ENCODE data around the gene CTDP1.
A peak's percentile ranks its signal among the peaks of the same experiment; 100 is the strongest.
"Not testable (repeated sequence)": the region's sequence is repeated elsewhere in the genome, so short reads cannot be mapped to it uniquely, and the experiment has no call there.

CTDP1 gene

GRCh38 chr18:79690071-79690470, 10.5 kb downstream of the CTDP1 start:
- 98% methylated on average over 6 of the region's 6 CpGs for WGBS (ENCODE audit: insufficient coverage)
- ChIA-PET CTCF (interaction anchor here (1.5 kb wide), 1 partner anchor 10 kb away, joined by 5 read pairs; no protein-coding TSS in a partner anchor), POLR2A (no interaction called here)
- no peak overlapping the region for H3K4me3 ChIP-seq (ENCODE audit: control insufficient read depth in 1 of 7, extremely low read depth in 1 of 7, insufficient read depth in 4 of 7, low read depth in 2 of 7, low read length in 6 of 7)
- no peaks in the 10 kb centered on the region for H3K27me3 ChIP-seq (replicated peaks in 2 of 5; ENCODE audit: control insufficient read depth in 4 of 5, insufficient read depth in 5 of 5, low read length in 4 of 5)
- H3K4me1 ChIP-seq (ENCODE audit: control extremely low read depth in 1 of 4, control insufficient read depth in 4 of 4, insufficient read depth in 4 of 4, low read length in 3 of 4) = peaks cover 0 to 2% (median 0%) of the 10 kb centered on the region in 4 experiments
- peaks cover 0 to 2% (median under 1%) of the 10 kb centered on the region in 4 experiments for H3K36me3 ChIP-seq (ENCODE audit: control insufficient read depth in 4 of 4, insufficient read depth in 4 of 4, low read length in 3 of 4)
- H3K27ac ChIP-seq (ENCODE audit: insufficient read depth in 1 of 2, low read depth in 1 of 2, low read length in 2 of 2, poor library complexity in 1 of 2, severe bottlenecking in 2 of 2) = no peak overlapping the region
- H3K9me3 ChIP-seq (ENCODE audit: control extremely low read depth in 1 of 5, control insufficient read depth in 4 of 5, insufficient read depth in 2 of 5, low read depth in 1 of 5, low read length in 4 of 5) = no peaks in the 10 kb centered on the region
- DNase-seq = no peak

- DNase-seq = peak in 2 of 3 donors; percentile 15 to 33
- POLR2A ChIA-PET = no interaction called here
- Histone ChIP-seq H3K27ac (ENCODE audit: insufficient read depth in 1 of 2, low read depth in 1 of 2, low read length in 2 of 2, poor library complexity in 1 of 2, severe bottlenecking in 2 of 2) (no peak overlapping the region), H3K27me3 (replicated peaks in 2 of 5; ENCODE audit: control insufficient read depth in 4 of 5, insufficient read depth in 5 of 5, low read length in 4 of 5) (no peaks in the 10 kb centered on the region), H3K4me3 (ENCODE audit: control insufficient read depth in 1 of 7, extremely low read depth in 1 of 7, insufficient read depth in 4 of 7, low read depth in 2 of 7, low read length in 6 of 7) (no peak overlapping the region), H3K9me3 (ENCODE audit: control extremely low read depth in 1 of 5, control insufficient read depth in 4 of 5, insufficient read depth in 2 of 5, low read depth in 1 of 5, low read length in 4 of 5) (no peaks in the 10 kb centered on the region), H3K4me1 (ENCODE audit: control extremely low read depth in 1 of 4, control insufficient read depth in 4 of 4, insufficient read depth in 4 of 4, low read length in 3 of 4) (no peaks in the 10 kb centered on the region), H3K36me3 (ENCODE audit: control insufficient read depth in 4 of 4, insufficient read depth in 4 of 4, low read length in 3 of 4) (peaks cover 2 to 10% (median 8%) of the 10 kb centered on the region in 4 experiments)
- WGBS (ENCODE audit: insufficient coverage) = 94% methylated on average over 30 of the region's 33 CpGs
- CTCF ChIA-PET = interaction anchor here (1.5 kb wide), 1 partner anchor 10 kb away, joined by 5 read pairs; no protein-coding TSS in a partner anchor
Measured at GRCh38 chr18:79690586-79691482, 11.2 kb downstream of the CTDP1 start.

- peaks cover 5 to 21% (median 20%) of the 10 kb centered on the region in 4 experiments for H3K36me3 ChIP-seq (ENCODE audit: control insufficient read depth in 4 of 4, insufficient read depth in 4 of 4, low read length in 3 of 4)
- WGBS (ENCODE audit: insufficient coverage) = 96% methylated on average over 8 of the region's 14 CpGs
- H3K4me1 ChIP-seq (ENCODE audit: control extremely low read depth in 1 of 4, control insufficient read depth in 4 of 4, insufficient read depth in 4 of 4, low read length in 3 of 4) = no peaks in the 10 kb centered on the region
- no peak for DNase-seq
- H3K27me3 ChIP-seq (replicated peaks in 2 of 5; ENCODE audit: control insufficient read depth in 4 of 5, insufficient read depth in 5 of 5, low read length in 4 of 5) = no peaks in the 10 kb centered on the region
- POLR2A ChIA-PET = interaction anchor here (0.6 kb wide), 1 partner anchor 266 kb away, joined by 3 read pairs; no protein-coding TSS in a partner anchor
- H3K9me3 ChIP-seq (ENCODE audit: control extremely low read depth in 1 of 5, control insufficient read depth in 4 of 5, insufficient read depth in 2 of 5, low read depth in 1 of 5, low read length in 4 of 5) = no peaks in the 10 kb centered on the region
- H3K4me3 ChIP-seq (ENCODE audit: control insufficient read depth in 1 of 7, extremely low read depth in 1 of 7, insufficient read depth in 4 of 7, low read depth in 2 of 7, low read length in 6 of 7) = no peak overlapping the region
- no peak overlapping the region for H3K27ac ChIP-seq (ENCODE audit: insufficient read depth in 1 of 2, low read depth in 1 of 2, low read length in 2 of 2, poor library complexity in 1 of 2, severe bottlenecking in 2 of 2)
- CTCF ChIA-PET = no interaction called here
Measured at GRCh38 chr18:79692056-79692455, 12.5 kb downstream of the CTDP1 start.

- DNase-seq = no peak
- no peak overlapping the region for H3K27ac ChIP-seq (ENCODE audit: insufficient read depth in 1 of 2, low read depth in 1 of 2, low read length in 2 of 2, poor library complexity in 1 of 2, severe bottlenecking in 2 of 2)
- H3K27me3 ChIP-seq (replicated peaks in 2 of 5; ENCODE audit: control insufficient read depth in 4 of 5, insufficient read depth in 5 of 5, low read length in 4 of 5) = no peaks in the 10 kb centered on the region
- peaks cover 5 to 29% (median 27%) of the 10 kb centered on the region in 4 experiments for H3K36me3 ChIP-seq (ENCODE audit: control insufficient read depth in 4 of 4, insufficient read depth in 4 of 4, low read length in 3 of 4)
- 98% methylated on average over 5 of the region's 12 CpGs for WGBS (ENCODE audit: insufficient coverage)
- no peak overlapping the region for H3K4me3 ChIP-seq (ENCODE audit: control insufficient read depth in 1 of 7, extremely low read depth in 1 of 7, insufficient read depth in 4 of 7, low read depth in 2 of 7, low read length in 6 of 7)
- POLR2A ChIA-PET = interaction anchor here (0.6 kb wide), 1 partner anchor 267 kb away, joined by 3 read pairs; no protein-coding TSS in a partner anchor
- CTCF ChIA-PET = no interaction called here
- H3K4me1 ChIP-seq (ENCODE audit: control extremely low read depth in 1 of 4, control insufficient read depth in 4 of 4, insufficient read depth in 4 of 4, low read length in 3 of 4) = no peaks in the 10 kb centered on the region
- H3K9me3 ChIP-seq (ENCODE audit: control extremely low read depth in 1 of 5, control insufficient read depth in 4 of 5, insufficient read depth in 2 of 5, low read depth in 1 of 5, low read length in 4 of 5) = no peaks in the 10 kb centered on the region
Measured at GRCh38 chr18:79692886-79693285, 13.3 kb downstream of the CTDP1 start.

GRCh38 chr18:79693561-79694205, 14.1 kb downstream of the CTDP1 start:
- CTCF ChIA-PET = no interaction called here
- DNase-seq = no peak
- WGBS (ENCODE audit: insufficient coverage) = 97% methylated on average over 20 of the region's 31 CpGs

GRCh38 chr18:79694206-79694894, 14.7 kb downstream of the CTDP1 start:
- DNase-seq; H3K4me1 ChIP-seq (ENCODE audit: control extremely low read depth in 1 of 4, control insufficient read depth in 4 of 4, insufficient read depth in 4 of 4, low read length in 3 of 4); CTCF ChIA-PET; H3K4me3 ChIP-seq (ENCODE audit: control insufficient read depth in 1 of 7, extremely low read depth in 1 of 7, insufficient read depth in 4 of 7, low read depth in 2 of 7, low read length in 6 of 7); H3K27ac ChIP-seq (ENCODE audit: insufficient read depth in 1 of 2, low read depth in 1 of 2, low read length in 2 of 2, poor library complexity in 1 of 2, severe bottlenecking in 2 of 2); H3K27me3 ChIP-seq (replicated peaks in 2 of 5; ENCODE audit: control insufficient read depth in 4 of 5, insufficient read depth in 5 of 5, low read length in 4 of 5); POLR2A ChIA-PET; H3K9me3 ChIP-seq (ENCODE audit: control extremely low read depth in 1 of 5, control insufficient read depth in 4 of 5, insufficient read depth in 2 of 5, low read depth in 1 of 5, low read length in 4 of 5): not testable (repeated sequence)
- H3K36me3 ChIP-seq (ENCODE audit: control insufficient read depth in 4 of 4, insufficient read depth in 4 of 4, low read length in 3 of 4) = peaks cover 9 to 42% (median 39%) of the 10 kb centered on the region in 4 experiments
- WGBS (ENCODE audit: insufficient coverage) = 98% methylated on average over 17 of the region's 32 CpGs

More at GRCh38 chr18:79693561-79694205, 14.1 kb downstream of the CTDP1 start:
- Histone ChIP-seq H3K4me3 (ENCODE audit: control insufficient read depth in 1 of 7, extremely low read depth in 1 of 7, insufficient read depth in 4 of 7, low read depth in 2 of 7, low read length in 6 of 7) (no peak overlapping the region), H3K9me3 (ENCODE audit: control extremely low read depth in 1 of 5, control insufficient read depth in 4 of 5, insufficient read depth in 2 of 5, low read depth in 1 of 5, low read length in 4 of 5) (no peaks in the 10 kb centered on the region), H3K36me3 (ENCODE audit: control insufficient read depth in 4 of 4, insufficient read depth in 4 of 4, low read length in 3 of 4) (peaks cover 5 to 37% (median 35%) of the 10 kb centered on the region in 4 experiments), H3K27me3 (replicated peaks in 2 of 5; ENCODE audit: control insufficient read depth in 4 of 5, insufficient read depth in 5 of 5, low read length in 4 of 5) (no peaks in the 10 kb centered on the region), H3K4me1 (ENCODE audit: control extremely low read depth in 1 of 4, control insufficient read depth in 4 of 4, insufficient read depth in 4 of 4, low read length in 3 of 4) (no peaks in the 10 kb centered on the region), H3K27ac (ENCODE audit: insufficient read depth in 1 of 2, low read depth in 1 of 2, low read length in 2 of 2, poor library complexity in 1 of 2, severe bottlenecking in 2 of 2) (no peak overlapping the region)
- POLR2A ChIA-PET = no interaction called here
